GM23338 (cell line): ENCODE results near the gene MEST. TPM values are rescaled to one million over a fixed set of nuclear protein-coding genes. Genes with fewer than 3 reads are reported as not detected.

Experiments used
- ATAC-seq: fragments of 200-7000 bp; cut with Tn5 transposase; 3 replicates; pipeline ENCODE4 v1.9.1; 2020
- DNase-seq: peaks from one replicate; pipeline ENCODE4 v3.0.0-alpha.2; 2015; ENCODE audit warnings: low spot score
- H2AFZ ChIP-seq: fragments of 200-600 bp; sonication (generic); 2 replicates; pipeline ENCODE4 v1.8.0; 2016; ENCODE audit warnings: antibody characterized with exemption, mild to moderate bottlenecking, moderate library complexity
- H3F3A ChIP-seq: fragments of 200-600 bp; sonication (generic); replicated peaks from 2 replicates; pipeline ENCODE4 v1.8.0; 2017; ENCODE audit warnings: antibody characterized with exemption, mixed run types, low read depth
- H3K27ac ChIP-seq: fragments of 200-600 bp; sonication (generic); 2 replicates; pipeline ENCODE4 v1.6.1; 2016; ENCODE audit warnings: low read depth
- H3K27me3 ChIP-seq: fragments of 200-600 bp; sonication (generic); 2 replicates; pipeline ENCODE4 v1.8.0; 2016; ENCODE audit warnings: mild to moderate bottlenecking, mixed run types, moderate library complexity; ENCODE audit not compliant: insufficient read depth
- H3K36me3 ChIP-seq: fragments of 200-600 bp; sonication (generic); 2 replicates; pipeline ENCODE4 v1.8.0; 2016; ENCODE audit warnings: mild to moderate bottlenecking; ENCODE audit not compliant: insufficient read depth
- H3K4me1 ChIP-seq: fragments of 200-600 bp; sonication (generic); 2 replicates; pipeline ENCODE4 v1.8.0; 2016; ENCODE audit warnings: mild to moderate bottlenecking, moderate library complexity; ENCODE audit not compliant: insufficient read depth
- H3K4me2 ChIP-seq: fragments of 200-600 bp; sonication (generic); 2 replicates; pipeline ENCODE4 v1.7.1; 2017; ENCODE audit warnings: mixed run types
- H3K4me3 ChIP-seq: fragments of 200-600 bp; sonication (generic); 2 replicates; pipeline ENCODE4 v1.6.1; 2016; ENCODE audit warnings: mixed run types
- H3K79me2 ChIP-seq: fragments of 200-600 bp; sonication (generic); replicated peaks from 2 replicates; pipeline ENCODE4 v1.8.0; 2017; ENCODE audit warnings: mild to moderate bottlenecking; ENCODE audit not compliant: insufficient read depth
- H3K9me2 ChIP-seq: fragments of 200-600 bp; sonication (generic); 2 replicates; pipeline ENCODE4 v1.8.0; 2017; ENCODE audit not compliant: insufficient read depth
- H4K20me1 ChIP-seq: fragments of 200-600 bp; sonication (generic); replicated peaks from 2 replicates; pipeline ENCODE4 v1.8.0; 2017; ENCODE audit warnings: mild to moderate bottlenecking; ENCODE audit not compliant: insufficient read depth
- H3K27ac Mint-ChIP-seq: 2 replicates; pipeline ENCODE4 v1.8.0; 2020; ENCODE audit warnings: inconsistent platforms, mild to moderate bottlenecking, moderate library complexity, mixed read lengths
- H3K27me3 Mint-ChIP-seq: 3 replicates; pipeline ENCODE4 v1.8.0; 2022; ENCODE audit warnings: low read depth, mild to moderate bottlenecking, moderate library complexity, mixed read lengths, inconsistent platforms; ENCODE audit not compliant: insufficient read depth, poor library complexity
- H3K36me3 Mint-ChIP-seq: 3 replicates; pipeline ENCODE4 v1.8.0; 2021; ENCODE audit warnings: low read depth, mild to moderate bottlenecking, inconsistent platforms, moderate library complexity, mixed read lengths
- H3K4me1 Mint-ChIP-seq: 3 replicates; pipeline ENCODE4 v1.8.0; 2020; ENCODE audit warnings: mild to moderate bottlenecking, inconsistent platforms, mixed read lengths
- H3K4me3 Mint-ChIP-seq: 3 replicates; pipeline ENCODE4 v1.8.0; 2021; ENCODE audit warnings: moderate library complexity, mild to moderate bottlenecking, inconsistent platforms, mixed read lengths
- H3K9me3 Mint-ChIP-seq: 3 replicates; pipeline ENCODE4 v1.8.0; 2020; ENCODE audit warnings: moderate library complexity, mild to moderate bottlenecking, inconsistent platforms, mixed read lengths
- CREB1 ChIP-seq: fragments of 250-450 bp; sonication (Bioruptor Pico); IDR thresholded peaks from 2 replicates; pipeline ENCODE4 v1.5.0; 2020; ENCODE audit warnings: low read depth, mild to moderate bottlenecking, moderate library complexity
- EZH2phosphoT487 ChIP-seq: fragments of 200-600 bp; sonication (generic); IDR thresholded peaks from one replicate; pipeline ENCODE4 v1.8.1; 2018; ENCODE audit warnings: antibody characterized with exemption; ENCODE audit not compliant: unreplicated experiment
- JUNB ChIP-seq: IDR thresholded peaks from one replicate; pipeline ENCODE4 v1.6.1; 2016; ENCODE audit warnings: antibody characterized with exemption; ENCODE audit not compliant: unreplicated experiment
- NANOG ChIP-seq: IDR thresholded peaks from 2 replicates; pipeline ENCODE4 v1.6.1; 2016; ENCODE audit warnings: antibody characterized with exemption, borderline replicate concordance
- POLR2AphosphoS5 ChIP-seq: IDR thresholded peaks from 2 replicates; pipeline ENCODE4 v1.6.1; 2016; ENCODE audit warnings: antibody characterized with exemption, low read depth
- REST ChIP-seq: IDR thresholded peaks from one replicate; pipeline ENCODE4 v1.6.1; 2018; ENCODE audit warnings: antibody characterized with exemption; ENCODE audit not compliant: unreplicated experiment
- ZNF331 ChIP-seq: fragments of 250-450 bp; sonication (Bioruptor Pico); IDR thresholded peaks from 2 replicates; pipeline ENCODE4 v1.5.0; 2020; ENCODE audit warnings: low read depth, mild to moderate bottlenecking, moderate library complexity
- polyA plus RNA-seq: library from polyadenylated mRNA; unstranded; fragments of >200 nt; fragmentation: Nextera tagmentation; extraction: Ambion mirVana; gene quantifications from 2 replicates; pipeline ENCODE4 v1.2.1, GENCODE V29; 2016
- total RNA-seq: library from RNA; depleted of rRNA; stranded (reverse); fragments of >200 nt; shearing (Covaris generic); gene quantifications from 2 replicates; pipeline ENCODE4 v1.2.3, GENCODE V29; 2014
- TF ChIP-seq, protein P1 (sequence below), 2 experiments: fragments of 200-600 bp in 1 of 2; sonication (generic) in 1 of 2; conservative IDR thresholded peaks; 2 replicates each; pipeline versions ENCODE4 v1.5.1 to v1.6.1; 2016 to 2017; ENCODE audit warnings: antibody characterized with exemption in 2 of 2, low read depth in 2 of 2, mild to moderate bottlenecking in 2 of 2, moderate library complexity in 1 of 2
- TF ChIP-seq, protein P2 (sequence below): IDR thresholded peaks from 2 replicates; pipeline ENCODE4 v1.6.1; 2016; ENCODE audit warnings: antibody characterized with exemption

The MEST gene
- total and polyA plus RNA-seq, 2 experiments from 2014 or later = 167 to 229 TPM

- H3K4me3 Mint-ChIP-seq = peak overlapping the region; percentile 89
- H3K36me3 Mint-ChIP-seq = peaks cover 24% of the 10 kb centered on the region
These were observed 5.6 kb upstream of the MEST start for GRCh38 chr7:130486114-130486953.

DNA sequence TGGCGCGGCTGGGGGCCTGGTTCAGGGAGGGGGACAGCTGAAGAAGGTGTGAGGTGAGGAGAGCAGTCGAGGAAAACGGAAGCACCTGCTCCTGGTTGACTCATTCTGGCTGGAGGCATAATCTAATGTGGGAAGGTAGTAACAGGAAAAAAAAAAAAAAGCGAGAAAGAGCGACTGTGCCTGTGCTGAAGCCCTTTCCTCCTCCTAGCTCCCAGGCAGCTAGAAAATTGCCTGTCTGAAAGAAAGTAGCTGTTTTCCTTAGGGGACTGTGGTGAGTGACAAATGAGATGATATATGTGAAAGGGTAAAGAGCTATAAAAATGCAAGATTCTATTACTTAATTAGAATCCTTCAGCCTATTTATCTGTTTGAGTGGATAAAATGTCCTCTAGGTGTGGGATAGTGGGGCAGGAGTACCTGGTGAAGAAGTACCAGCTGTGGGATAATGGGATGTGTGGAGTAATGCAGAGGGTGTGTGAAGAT lies 4.9 kb upstream of the MEST start:
- Histone ChIP-seq H3K9me2 (peaks cover 6% of the 10 kb centered on the region; the same call in 1 of the 2 replicates), H3F3A (peaks cover 3% of the 10 kb centered on the region; the same call in 1 of the 2 replicates), H3K4me3 (peak overlapping the region; percentile 75), H4K20me1 (no peaks in the 10 kb centered on the region; the same call in 1 of the 2 replicates), H2AFZ (peak overlapping the region; percentile 91), H3K4me2 (peak overlapping the region; percentile 88), H3K4me1 (peaks cover 31% of the 10 kb centered on the region), H3K36me3 (0 out of 2 replicates have a peak, but pooled peaks cover 3% of the 10 kb centered on the region), H3K27ac (no peak overlapping the region), H3K27me3 (no peaks in the 10 kb centered on the region), H3K79me2 (peaks cover 48% of the 10 kb centered on the region)
- Mint-ChIP-seq H3K36me3 (peaks cover 27% of the 10 kb centered on the region), H3K27me3 (peaks cover 9% of the 10 kb centered on the region), H3K9me3 (peaks cover 5% of the 10 kb centered on the region; the same call in 2 of the 3 replicates), H3K4me1 (peaks cover 37% of the 10 kb centered on the region), H3K27ac (peak overlapping the region; percentile 49; the same call in 1 of the 2 replicates), H3K4me3 (peak overlapping the region; percentile 89)
- DNase-seq (peak; percentile 41), ATAC-seq (no peak)
- TF ChIP-seq ZNF331 (no peak), CREB1 (CRISPR knock-in tag) (no peak), NANOG (no peak), JUNB (no peak), EZH2phosphoT487 (no peak), REST (no peak)
- TF ChIP-seq, protein P1, sequence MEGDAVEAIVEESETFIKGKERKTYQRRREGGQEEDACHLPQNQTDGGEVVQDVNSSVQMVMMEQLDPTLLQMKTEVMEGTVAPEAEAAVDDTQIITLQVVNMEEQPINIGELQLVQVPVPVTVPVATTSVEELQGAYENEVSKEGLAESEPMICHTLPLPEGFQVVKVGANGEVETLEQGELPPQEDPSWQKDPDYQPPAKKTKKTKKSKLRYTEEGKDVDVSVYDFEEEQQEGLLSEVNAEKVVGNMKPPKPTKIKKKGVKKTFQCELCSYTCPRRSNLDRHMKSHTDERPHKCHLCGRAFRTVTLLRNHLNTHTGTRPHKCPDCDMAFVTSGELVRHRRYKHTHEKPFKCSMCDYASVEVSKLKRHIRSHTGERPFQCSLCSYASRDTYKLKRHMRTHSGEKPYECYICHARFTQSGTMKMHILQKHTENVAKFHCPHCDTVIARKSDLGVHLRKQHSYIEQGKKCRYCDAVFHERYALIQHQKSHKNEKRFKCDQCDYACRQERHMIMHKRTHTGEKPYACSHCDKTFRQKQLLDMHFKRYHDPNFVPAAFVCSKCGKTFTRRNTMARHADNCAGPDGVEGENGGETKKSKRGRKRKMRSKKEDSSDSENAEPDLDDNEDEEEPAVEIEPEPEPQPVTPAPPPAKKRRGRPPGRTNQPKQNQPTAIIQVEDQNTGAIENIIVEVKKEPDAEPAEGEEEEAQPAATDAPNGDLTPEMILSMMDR (conservative IDR thresholded peaks at IDR 0.05; ENCODE audit: low read depth in 2 of 2) = no peak

More at GRCh38 chr7:130486114-130486953, 5.6 kb upstream of the MEST start:
- ATAC-seq = peak; percentile 92
- TF ChIP-seq POLR2AphosphoS5 (peak; percentile 86), CREB1 (CRISPR knock-in tag) (peak; percentile 76), NANOG (no peak)
- TF ChIP-seq, protein P2, sequence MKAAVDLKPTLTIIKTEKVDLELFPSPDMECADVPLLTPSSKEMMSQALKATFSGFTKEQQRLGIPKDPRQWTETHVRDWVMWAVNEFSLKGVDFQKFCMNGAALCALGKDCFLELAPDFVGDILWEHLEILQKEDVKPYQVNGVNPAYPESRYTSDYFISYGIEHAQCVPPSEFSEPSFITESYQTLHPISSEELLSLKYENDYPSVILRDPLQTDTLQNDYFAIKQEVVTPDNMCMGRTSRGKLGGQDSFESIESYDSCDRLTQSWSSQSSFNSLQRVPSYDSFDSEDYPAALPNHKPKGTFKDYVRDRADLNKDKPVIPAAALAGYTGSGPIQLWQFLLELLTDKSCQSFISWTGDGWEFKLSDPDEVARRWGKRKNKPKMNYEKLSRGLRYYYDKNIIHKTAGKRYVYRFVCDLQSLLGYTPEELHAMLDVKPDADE = peak; percentile 14; the same call in 1 of the 2 replicates
- TF ChIP-seq, protein P1 (conservative IDR thresholded peaks at IDR 0.05; ENCODE audit: low read depth in 2 of 2) = peak; percentile 70 to 90
- Histone ChIP-seq H3K4me3 (peak overlapping the region; percentile 75), H2AFZ (peak overlapping the region; percentile 91), H3K4me1 (peaks cover 31% of the 10 kb centered on the region), H4K20me1 (no peaks in the 10 kb centered on the region; the same call in 1 of the 2 replicates), H3F3A (peaks cover 3% of the 10 kb centered on the region; the same call in 1 of the 2 replicates), H3K27ac (no peak overlapping the region), H3K9me2 (peaks cover 6% of the 10 kb centered on the region; the same call in 1 of the 2 replicates), H3K27me3 (no peaks in the 10 kb centered on the region), H3K79me2 (peaks cover 43% of the 10 kb centered on the region), H3K4me2 (peak overlapping the region; percentile 88), H3K36me3 (0 out of 2 replicates have a peak, but pooled peaks cover 3% of the 10 kb centered on the region)
- Mint-ChIP-seq H3K9me3 (peaks cover 4% of the 10 kb centered on the region; the same call in 2 of the 3 replicates), H3K27me3 (peaks cover 9% of the 10 kb centered on the region), H3K27ac (peak overlapping the region; percentile 76), H3K4me1 (peaks cover 39% of the 10 kb centered on the region)
- DNase-seq = peak; percentile 98
